22Rv1 (cell line): Measurements from ENCODE around the gene NDUFS8.

ENCODE experiments used
- ZFX ChIP-seq: fragments of 450-650 bp; IDR thresholded peaks from 2 replicates; pipeline ENCODE4 v1.6.1; 2017; ENCODE audit warnings: antibody characterized with exemption, borderline replicate concordance
- TF ChIP-seq, protein P1 (sequence below): fragments of 450-650 bp; IDR thresholded peaks from 2 replicates; pipeline ENCODE4 v1.5.1; 2017; ENCODE audit warnings: mild to moderate bottlenecking

DNA sequence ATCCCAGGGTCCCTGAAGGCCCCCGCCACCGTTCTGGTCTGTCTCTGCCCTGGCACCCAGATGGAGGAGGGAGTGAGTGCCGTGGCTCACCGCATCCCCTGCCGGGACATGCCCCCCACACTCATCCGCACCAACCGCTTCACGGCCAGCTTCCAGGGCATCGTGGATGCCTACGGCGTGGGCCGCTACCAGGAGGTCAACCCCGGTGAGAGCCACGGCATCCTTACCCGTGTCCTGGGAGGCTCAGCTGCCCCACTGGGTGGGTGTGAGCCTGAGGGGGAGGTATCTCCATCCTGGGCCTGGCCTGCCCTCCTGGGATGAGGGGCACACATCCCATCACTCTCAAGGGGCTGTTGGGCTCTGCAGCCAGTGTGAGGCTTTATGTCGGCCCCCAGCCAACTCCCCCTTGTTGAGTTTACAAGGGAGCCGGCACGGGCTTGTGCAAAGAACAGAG, 14.4 kb downstream of the NDUFS8 start:
- TF ChIP-seq, protein P1, sequence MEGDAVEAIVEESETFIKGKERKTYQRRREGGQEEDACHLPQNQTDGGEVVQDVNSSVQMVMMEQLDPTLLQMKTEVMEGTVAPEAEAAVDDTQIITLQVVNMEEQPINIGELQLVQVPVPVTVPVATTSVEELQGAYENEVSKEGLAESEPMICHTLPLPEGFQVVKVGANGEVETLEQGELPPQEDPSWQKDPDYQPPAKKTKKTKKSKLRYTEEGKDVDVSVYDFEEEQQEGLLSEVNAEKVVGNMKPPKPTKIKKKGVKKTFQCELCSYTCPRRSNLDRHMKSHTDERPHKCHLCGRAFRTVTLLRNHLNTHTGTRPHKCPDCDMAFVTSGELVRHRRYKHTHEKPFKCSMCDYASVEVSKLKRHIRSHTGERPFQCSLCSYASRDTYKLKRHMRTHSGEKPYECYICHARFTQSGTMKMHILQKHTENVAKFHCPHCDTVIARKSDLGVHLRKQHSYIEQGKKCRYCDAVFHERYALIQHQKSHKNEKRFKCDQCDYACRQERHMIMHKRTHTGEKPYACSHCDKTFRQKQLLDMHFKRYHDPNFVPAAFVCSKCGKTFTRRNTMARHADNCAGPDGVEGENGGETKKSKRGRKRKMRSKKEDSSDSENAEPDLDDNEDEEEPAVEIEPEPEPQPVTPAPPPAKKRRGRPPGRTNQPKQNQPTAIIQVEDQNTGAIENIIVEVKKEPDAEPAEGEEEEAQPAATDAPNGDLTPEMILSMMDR: no peak
- TF ChIP-seq ZFX: no peak
